Endothelial cell of umbilical vein (primary cell): ENCODE results near the gene LLCFC1. TPM values are rescaled to one million over a fixed set of nuclear protein-coding genes. Genes with fewer than 3 reads are reported as not detected.

Experiments
- BruUV-seq: library from RNA; stranded (reverse); fragments of 400-500 nt; replicated peaks from 2 replicates; lab custom pipeline; 2021; lab: Mats Ljungman, UMichigan
- CTCF ChIA-PET: fragments of 300-600, 350-600 bp; sonication (Branson Sonifier 250); formaldehyde crosslinking; loops from one replicate; lab custom pipeline; 2021; ENCODE audit warnings: antibody characterized with exemption, inconsistent platforms; lab: Charles Lee
- POLR2A ChIA-PET: fragments of 300-600, 350-600 bp; sonication (Branson Sonifier 250); formaldehyde crosslinking; loops from one replicate; lab custom pipeline; 2021; ENCODE audit warnings: antibody characterized with exemption, inconsistent platforms; lab: Charles Lee
- DNase-seq: peaks from one replicate; pipeline ENCODE4 v3.0.0-alpha.2; 2011; ENCODE audit warnings: low read depth, low spot score
- FAIRE-seq: peaks from 2 replicates; lab custom pipeline; 2011; peaks lifted over from hg19 to GRCh38; lab: Jason Lieb, UNC
- H2AFZ ChIP-seq: 2 replicates; pipeline ENCODE4 v1.6.0; 2012; ENCODE audit warnings: low read depth, low read length, control low read depth, inconsistent platforms
- H3K27ac ChIP-seq: 2 replicates; pipeline ENCODE4 v1.5.1; 2011; ENCODE audit warnings: low read depth, mild to moderate bottlenecking, control low read depth, low read length, moderate library complexity; ENCODE audit not compliant: insufficient read depth
- H3K27me3 ChIP-seq, 2 experiments: 2 replicates each; pipeline versions ENCODE4 v1.6.0 to v1.6.1; 2011; ENCODE audit warnings: low read length in 2 of 2, mixed read lengths in 1 of 2; ENCODE audit not compliant: control insufficient read depth in 2 of 2, insufficient read depth in 2 of 2
- H3K36me3 ChIP-seq, 2 experiments: 2 replicates in 1 of 2; 3 replicates in 1 of 2; pipeline ENCODE4 v1.5.1; 2011; ENCODE audit warnings: low read length in 2 of 2, mild to moderate bottlenecking in 1 of 2, moderate library complexity in 1 of 2; ENCODE audit not compliant: control insufficient read depth in 2 of 2, insufficient read depth in 2 of 2; ENCODE audit errors: extremely low read depth in 1 of 2
- H3K4me1 ChIP-seq: 3 replicates; pipeline ENCODE4 v1.5.1; 2011; ENCODE audit warnings: mild to moderate bottlenecking, low read length; ENCODE audit not compliant: control insufficient read depth, insufficient read depth; ENCODE audit errors: extremely low read depth
- H3K4me2 ChIP-seq: 2 replicates; pipeline ENCODE4 v1.6.1; 2011; ENCODE audit warnings: low read length, control low read depth, mixed read lengths; ENCODE audit not compliant: insufficient read depth
- H3K4me3 ChIP-seq, 3 experiments: fragments of 200-600 bp in 1 of 3; sonication (generic), shearing (Covaris generic) in 1 of 3; replicated peaks in 1 of 3; 2 replicates each; pipeline ENCODE4 v1.5.1; 2011 to 2016; ENCODE audit warnings: control low read depth in 3 of 3, low read length in 3 of 3, mild to moderate bottlenecking in 2 of 3, inconsistent platforms in 1 of 3, low read depth in 1 of 3, moderate library complexity in 1 of 3; ENCODE audit not compliant: insufficient read depth in 1 of 3
- H3K79me2 ChIP-seq: 2 replicates; pipeline ENCODE4 v1.6.0; 2012; ENCODE audit warnings: low read length, inconsistent platforms; ENCODE audit not compliant: control insufficient read depth, insufficient read depth
- H3K9ac ChIP-seq: replicated peaks from 2 replicates; pipeline ENCODE3; 2011; ENCODE audit warnings: low read length, control low read depth; ENCODE audit not compliant: insufficient read depth; ENCODE audit errors: extremely low read depth
- H3K9me1 ChIP-seq: replicated peaks from 3 replicates; pipeline ENCODE4 v1.6.0; 2011; ENCODE audit warnings: mild to moderate bottlenecking, low read length; ENCODE audit not compliant: control insufficient read depth, insufficient read depth; ENCODE audit errors: extremely low read depth
- H3K9me3 ChIP-seq: replicated peaks from 2 replicates; pipeline ENCODE4 v1.5.1; 2012; ENCODE audit warnings: low read length, inconsistent platforms; ENCODE audit not compliant: control insufficient read depth, insufficient read depth
- H4K20me1 ChIP-seq: replicated peaks from 2 replicates; pipeline ENCODE3; 2011; ENCODE audit warnings: mild to moderate bottlenecking, low read length; ENCODE audit not compliant: control insufficient read depth, insufficient read depth; ENCODE audit errors: extremely low read depth
- CTCF ChIP-seq, 2 donors: IDR thresholded peaks; 1 replicate in 1 of 2; 2 replicates in 1 of 2; pipeline ENCODE4 v1.5.1; 2011; ENCODE audit warnings: low read length in 2 of 2, mild to moderate bottlenecking in 2 of 2, moderate library complexity in 2 of 2, control low read depth in 1 of 2, inconsistent platforms in 1 of 2, low read depth in 1 of 2; ENCODE audit not compliant: insufficient read depth in 1 of 2; ENCODE audit errors: extremely low read depth in 1 of 2
- EZH2 ChIP-seq: IDR thresholded peaks from 2 replicates; pipeline ENCODE4 v1.6.1; 2012; ENCODE audit warnings: borderline replicate concordance, low read depth, mild to moderate bottlenecking, moderate library complexity, low read length, inconsistent platforms; ENCODE audit not compliant: severe bottlenecking
- FOS ChIP-seq: IDR thresholded peaks from 2 replicates; pipeline ENCODE4 v1.6.1; 2011; ENCODE audit warnings: mild to moderate bottlenecking, low read length, moderate library complexity, borderline replicate concordance; ENCODE audit not compliant: insufficient read depth
- GATA2 ChIP-seq: IDR thresholded peaks from 2 replicates; pipeline ENCODE4 v1.7.0; 2011; ENCODE audit warnings: low read depth, mild to moderate bottlenecking, moderate library complexity, mixed read lengths, low read length; ENCODE audit not compliant: insufficient read length, insufficient read depth
- JUN ChIP-seq: IDR thresholded peaks from 2 replicates; pipeline ENCODE4 v1.6.1; 2011; ENCODE audit warnings: borderline replicate concordance, low read depth; ENCODE audit not compliant: insufficient read length, insufficient read depth
- MAX ChIP-seq: IDR thresholded peaks from 2 replicates; pipeline ENCODE4 v1.6.1; 2011; ENCODE audit not compliant: insufficient read depth, insufficient read length
- MYC ChIP-seq: IDR thresholded peaks from one replicate; pipeline ENCODE4 v1.6.1; 2011; ENCODE audit warnings: mild to moderate bottlenecking, low read depth, low read length
- POLR2A ChIP-seq: IDR thresholded peaks from 2 replicates; pipeline ENCODE4 v1.6.1; 2012; ENCODE audit warnings: low read depth, mild to moderate bottlenecking, control low read depth, low read length
- POLR2AphosphoS5 ChIP-seq: IDR thresholded peaks from 2 replicates; pipeline ENCODE4 v1.6.1; 2012; ENCODE audit warnings: low read depth, mild to moderate bottlenecking, control low read depth, low read length, moderate library complexity; ENCODE audit not compliant: insufficient read depth
- dilution Hi-C: fragments of 300-500 bp; cut with MboI; formaldehyde crosslinking; loops from one replicate; pipeline ENCODE4 v1.15.0; 2019; ENCODE audit warnings: low sequenced_read_pairs; ENCODE audit not compliant: extremely low pct_ligation_motif_present
- intact Hi-C: fragments of 100-400 bp; cut with micrococcal nuclease; formaldehyde crosslinking; loops from one replicate; pipeline ENCODE4 v1.10.0; 2022
- polyA plus RNA-seq, 4 experiments: library from polyadenylated mRNA; depleted of rRNA in 3 of 4; stranded (reverse) in 3 of 4; unstranded in 1 of 4; fragments of >200 nt; gene quantifications; 2 replicates each; pipeline versions ENCODE4 v1.2.1 to v1.2.3, GENCODE V29; 2011 to 2012; ENCODE audit warnings: missing spikeins in 1 of 4
- total RNA-seq: library from RNA; stranded (reverse); gene quantifications from 2 replicates; pipeline ENCODE4 v1.2.3, GENCODE V29; 2021

Gene LLCFC1
- total and polyA plus RNA-seq, 2 donors (not counting 3 experiments of a cell fraction or from before 2014, with no cell fraction given): not detected

GRCh38 chr7:142901426-142902259 is 37.6 kb upstream of the LLCFC1 start:
- Histone ChIP-seq H3K9me1 (no peaks in the 10 kb centered on the region), H2AFZ (no peak overlapping the region), H3K27me3 (no peaks in the 10 kb centered on the region), H3K9ac (no peak overlapping the region), H4K20me1 (no peaks in the 10 kb centered on the region), H3K27ac (no peak overlapping the region), H3K9me3 (no peaks in the 10 kb centered on the region), H3K4me3 (no peak overlapping the region), H3K79me2 (no peaks in the 10 kb centered on the region), H3K36me3 (no peaks in the 10 kb centered on the region), H3K4me2 (no peak overlapping the region), H3K4me1 (no peaks in the 10 kb centered on the region)
- FAIRE-seq (no peak), DNase-seq (no peak)
- BruUV-seq: no TSS peak
- no peak for TF ChIP-seq EZH2
- no peak for TF ChIP-seq POLR2A
- no peak for TF ChIP-seq MAX
- no peak for TF ChIP-seq MYC
- TF ChIP-seq FOS: no peak
- no peak for TF ChIP-seq GATA2
- no peak for TF ChIP-seq JUN
- no peak for TF ChIP-seq CTCF (IDR thresholded peaks at IDR 0.05; ENCODE audit: extremely low read depth in 1 of 2, insufficient read depth in 1 of 2, low read depth in 1 of 2, low read length in 2 of 2)
- no peak for TF ChIP-seq POLR2AphosphoS5
- dilution Hi-C loops (no loop called here), intact Hi-C loops (no loop called here)
- ChIA-PET CTCF (interaction anchor here (2.0 to 2.1 kb wide), 2 partner anchors 9 to 313 kb away, joined by 5 to 8 read pairs; no protein-coding TSS in a partner anchor), POLR2A (no interaction called here)
